Motor neuron (in vitro differentiated cells): ENCODE measurements around the gene HMHB1. TPM values are rescaled to one million over a fixed set of nuclear protein-coding genes. Genes with fewer than 3 reads are reported as not detected.

Experiments used
- ATAC-seq, 8 experiments: fragments of 200-7000 bp; cut with Tn5 transposase; replicated peaks in 6 of 8; 2 replicates each; pipeline ENCODE4 v1.8.0; 2021; ENCODE audit warnings: mild to moderate bottlenecking in 8 of 8, moderate library complexity in 8 of 8
- H3K27ac ChIP-seq, 2 donors: fragments of 250-450 bp; sonication (Bioruptor Pico); 2 replicates each; pipeline ENCODE4 v1.9.0; 2021; ENCODE audit warnings: antibody characterized with exemption in 2 of 2, mild to moderate bottlenecking in 2 of 2, moderate library complexity in 1 of 2
- H3K4me1 ChIP-seq, 2 donors: fragments of 250-450 bp; sonication (Bioruptor Pico); replicated peaks in 1 of 2; 2 replicates each; pipeline ENCODE4 v1.6.1; 2021; ENCODE audit warnings: antibody characterized with exemption in 2 of 2, mild to moderate bottlenecking in 2 of 2, moderate library complexity in 1 of 2
- H3K4me3 ChIP-seq, 5 donors: fragments of 250-450 bp; sonication (Bioruptor Pico); 2 replicates each; pipeline ENCODE4 v1.9.0; 2021; ENCODE audit warnings: antibody characterized with exemption in 5 of 5, mild to moderate bottlenecking in 5 of 5, moderate library complexity in 4 of 5
- WGBS, 10 experiments: fragments of 450-650 bp; shearing (Covaris generic); methylation state at CpG; one replicate each; pipeline ENCODE4 v1.0.0; 2022; 5-methylcytosine and 5-hydroxymethylcytosine counted together
- in situ Hi-C, 9 experiments: fragments of 400-800 bp; cut with MboI; loops; one replicate each; pipeline ENCODE4 v1.15.0; 2021; ENCODE audit warnings: low sequenced_read_pairs in 9 of 9, low pct_unique_long_range_greater_than_20kb in 2 of 9; ENCODE audit not compliant: unreplicated experiment in 9 of 9
- total RNA-seq, 8 experiments: library from RNA; unstranded; fragments of 300-600 nt; gene quantifications; 2 replicates each; pipeline versions ENCODE4 v1.2.3 to v1.2.4, GENCODE V29; 2022

Gene HMHB1
- total RNA-seq, 8 experiments from 2014 or later: not detected

DNA sequence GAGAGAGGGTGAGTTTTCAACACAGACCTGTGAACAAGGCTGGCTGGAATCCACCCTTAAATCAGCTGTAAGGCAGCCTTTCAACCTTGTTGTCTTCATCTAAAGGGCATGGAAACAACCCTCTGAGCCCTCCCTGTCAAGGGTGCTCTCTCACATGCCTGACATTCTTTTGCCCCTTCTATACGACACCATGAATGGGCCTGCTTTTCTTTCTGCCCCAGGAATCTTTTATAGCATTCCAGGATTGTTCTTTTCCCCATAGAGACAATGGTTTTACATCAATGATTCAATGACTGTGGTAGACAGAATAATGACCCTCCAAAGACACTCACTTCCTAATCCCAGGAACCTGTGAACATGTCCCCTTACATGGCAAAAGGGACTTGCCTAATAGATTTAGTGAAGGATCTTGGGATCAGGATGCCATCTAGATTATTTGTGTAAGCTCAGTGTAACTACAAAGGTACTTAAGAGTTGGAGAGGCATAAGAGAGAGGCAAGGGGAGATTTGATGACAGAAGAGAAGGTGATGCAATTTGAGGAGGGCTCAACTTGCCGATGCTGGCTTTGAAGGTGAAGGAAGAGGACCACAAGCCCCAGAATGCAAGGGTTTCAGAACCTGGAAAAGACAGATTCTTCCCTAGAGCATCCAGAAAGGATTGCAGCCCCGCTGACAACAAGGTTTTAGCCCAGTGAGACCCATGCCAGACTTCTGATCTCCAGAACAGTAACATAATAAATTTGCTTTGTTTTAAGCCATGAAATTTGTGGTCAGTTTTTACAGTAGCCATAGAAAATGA lies 29.2 kb upstream of the HMHB1 start:
- peak in 4 of 8 experiments; percentile 25 to 86 (median 64) for ATAC-seq
- in situ Hi-C loops: no loop called here
- Histone ChIP-seq H3K4me3 (no peak overlapping the region), H3K4me1 (peaks cover 4 to 10% of the 10 kb centered on the region in 2 donors), H3K27ac (no peak overlapping the region)
- 40 to 90% (median 51%) methylated on average over 1 to 3 of the region's 3 CpGs; no CpG with 5 or more reads in 2 of the 10 experiments for WGBS, 10 experiments

- Histone ChIP-seq H3K4me3 (no peak overlapping the region), H3K27ac (no peak overlapping the region), H3K4me1 (peaks cover 23 to 33% of the 10 kb centered on the region in 2 donors)
- no peak for ATAC-seq
- in situ Hi-C loops: no loop called here
- 44 to 100% (median 100%) methylated on average over 1 of the region's 1 CpG; no CpG with 5 or more reads in 1 of the 10 experiments for WGBS, 10 experiments
Observed at GRCh38 chr5:143788401-143788800, 23.6 kb upstream of the HMHB1 start.

DNA sequence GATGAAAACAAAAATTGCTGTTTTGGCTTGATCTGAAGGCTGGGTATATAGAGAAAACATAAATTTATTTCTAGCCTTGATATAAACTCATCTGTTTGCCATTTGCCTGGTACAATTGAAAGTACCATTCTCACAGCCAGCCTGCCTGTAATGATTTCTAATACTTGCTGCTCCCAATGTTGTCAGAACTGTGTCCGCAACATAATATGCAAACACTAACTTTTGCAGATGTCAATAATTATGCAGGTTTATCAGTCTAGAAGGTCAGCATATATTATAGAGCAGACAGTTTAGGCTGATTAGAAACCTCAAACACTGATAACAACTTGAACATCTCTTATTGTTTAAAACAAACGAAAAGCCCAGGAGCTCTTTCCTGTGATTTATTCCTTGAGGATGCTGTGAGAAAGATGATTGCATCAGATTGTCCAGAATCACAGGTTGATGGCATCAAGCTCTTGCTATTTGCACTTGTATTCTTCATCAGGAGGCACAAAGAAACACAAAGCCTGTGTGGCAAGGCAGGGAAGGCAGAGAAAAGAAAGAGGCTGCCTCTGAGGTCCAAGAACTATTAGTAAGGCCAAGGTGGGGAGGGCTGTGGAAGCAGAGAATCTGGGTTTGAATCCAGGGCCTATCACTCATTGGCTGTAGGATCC lies 21.4 kb upstream of the HMHB1 start:
- no peak overlapping the region for H3K4me3 ChIP-seq
- peak in 5 of 8 experiments; percentile 64 to 93 (median 84) for ATAC-seq
- H3K4me1 ChIP-seq: peaks cover 26 to 34% of the 10 kb centered on the region in 2 donors
- in situ Hi-C loops: no loop called here
- peak overlapping the region; percentile 31 to 76 for H3K27ac ChIP-seq
- 50 to 100% (median 75%) methylated on average over 1 to 2 of the region's 2 CpGs; no CpG with 5 or more reads in 1 of the 10 experiments for WGBS, 10 experiments

DNA sequence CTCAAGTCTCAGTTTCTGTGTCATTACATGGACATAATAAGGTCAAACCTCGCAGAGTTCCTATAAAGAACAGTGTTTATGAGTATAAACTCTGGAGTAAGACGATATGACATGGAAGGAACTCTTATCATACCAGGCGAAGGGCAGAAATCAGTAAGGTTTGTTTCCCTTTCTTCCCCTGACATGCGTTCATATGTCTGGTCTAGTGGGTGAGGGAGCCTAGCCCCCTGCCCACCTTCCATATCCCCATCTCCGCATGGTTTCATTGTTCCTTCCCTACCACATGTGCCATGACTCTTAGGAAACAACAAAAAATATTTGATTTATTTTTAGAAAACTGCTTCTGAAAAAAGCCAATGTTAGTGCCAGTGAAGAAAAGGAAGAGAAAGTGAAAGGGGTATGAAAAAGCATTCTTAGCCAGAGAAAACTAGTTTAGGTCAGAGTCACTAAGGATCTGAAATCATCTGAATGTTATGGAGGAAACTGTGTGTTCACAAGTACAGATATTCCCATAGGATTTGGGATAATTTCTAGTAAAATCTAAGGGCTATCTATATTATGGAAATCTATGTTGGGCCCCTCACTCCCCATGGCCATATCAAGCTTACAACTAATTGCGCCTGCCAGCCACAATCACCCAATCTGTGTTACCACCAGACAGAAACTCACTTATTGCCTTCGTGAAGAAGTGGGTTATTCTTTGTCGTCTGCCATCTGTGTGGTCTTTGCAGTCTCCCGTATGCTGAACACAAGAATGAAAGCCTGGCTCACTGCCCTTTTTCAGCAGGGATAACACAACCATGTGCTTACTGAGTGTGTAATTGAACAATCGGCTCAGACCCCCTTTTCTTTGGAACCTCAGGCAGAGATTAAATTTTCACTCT lies 19.9 kb upstream of the HMHB1 start:
- peaks cover 26 to 34% of the 10 kb centered on the region in 2 donors for H3K4me1 ChIP-seq
- WGBS, 10 experiments: 55 to 84% (median 68%) methylated on average over 3 to 8 of the region's 10 CpGs; no CpG with 5 or more reads in 1 of the 10 experiments
- no peak overlapping the region for H3K27ac ChIP-seq
- in situ Hi-C loops: no loop called here
- ATAC-seq: peak in 5 of 8 experiments; percentile 20 to 48 (median 32)
- H3K4me3 ChIP-seq: no peak overlapping the region

DNA sequence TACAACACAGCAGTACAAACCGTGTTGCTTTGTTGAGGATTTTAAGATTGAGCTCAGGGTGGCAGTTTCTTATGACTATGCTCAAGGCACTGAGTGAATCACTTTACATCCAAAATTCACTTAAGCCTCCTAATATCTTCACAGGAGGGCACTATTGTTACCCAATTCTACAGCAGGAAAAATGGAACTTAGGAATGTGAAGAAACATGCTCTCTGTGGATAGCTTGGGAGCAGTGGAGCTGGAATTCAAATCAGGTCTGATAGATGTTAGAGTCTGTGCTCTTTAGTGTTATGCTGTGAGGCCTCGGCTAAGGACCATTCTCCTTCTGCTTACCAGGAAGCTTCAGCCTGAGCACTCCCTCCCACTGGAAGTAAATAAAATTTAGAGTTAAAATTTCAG lies 18.7 kb upstream of the HMHB1 start:
- ATAC-seq: no peak
- Histone ChIP-seq H3K4me1 (peaks cover 26 to 34% of the 10 kb centered on the region in 2 donors), H3K27ac (no peak overlapping the region), H3K4me3 (no peak overlapping the region)
- in situ Hi-C loops: no loop called here
- 71 to 92% (median 85%) methylated on average over 1 to 2 of the region's 2 CpGs; no CpG with 5 or more reads in 4 of the 10 experiments for WGBS, 10 experiments

- no peak for ATAC-seq
- WGBS, 10 experiments: 18 to 100% (median 68%) methylated on average over 1 to 4 of the region's 4 CpGs; no CpG with 5 or more reads in 2 of the 10 experiments
- Histone ChIP-seq H3K27ac (no peak overlapping the region), H3K4me1 (peaks cover 21 to 24% of the 10 kb centered on the region in 2 donors), H3K4me3 (no peak overlapping the region)
- in situ Hi-C loops: no loop called here
Observed at GRCh38 chr5:143796125-143796524, 15.8 kb upstream of the HMHB1 start.

- Histone ChIP-seq H3K4me1 (peaks cover 17 to 19% of the 10 kb centered on the region in 2 donors), H3K4me3 (no peak overlapping the region), H3K27ac (no peak overlapping the region)
- 86 to 100% (median 94%) methylated on average over 1 to 5 of the region's 5 CpGs; no CpG with 5 or more reads in 4 of the 10 experiments for WGBS, 10 experiments
- in situ Hi-C loops: no loop called here
- ATAC-seq: no peak
Observed at GRCh38 chr5:143796753-143797152, 15.2 kb upstream of the HMHB1 start.

GRCh38 chr5:143800715-143801114 lies 11.2 kb upstream of the HMHB1 start:
- in situ Hi-C loops: no loop called here
- H3K4me3 ChIP-seq: no peak overlapping the region

GRCh38 chr5:143801252-143801939 lies 10.6 kb upstream of the HMHB1 start:
- in situ Hi-C loops: no loop called here
- no peak for ATAC-seq
- Histone ChIP-seq H3K4me3 (no peak overlapping the region), H3K4me1 (no peaks in the 10 kb centered on the region), H3K27ac (no peak overlapping the region)
- 63 to 100% (median 100%) methylated on average over 1 to 4 of the region's 6 CpGs; no CpG with 5 or more reads in 4 of the 10 experiments for WGBS, 10 experiments

More at GRCh38 chr5:143800715-143801114, 11.2 kb upstream of the HMHB1 start:
- WGBS, 10 experiments: 0 to 100% (median 69%) methylated on average over 1 to 2 of the region's 2 CpGs; no CpG with 5 or more reads in 2 of the 10 experiments
- Histone ChIP-seq H3K27ac (no peak overlapping the region), H3K4me1 (no peaks in the 10 kb centered on the region)
- no peak for ATAC-seq

DNA sequence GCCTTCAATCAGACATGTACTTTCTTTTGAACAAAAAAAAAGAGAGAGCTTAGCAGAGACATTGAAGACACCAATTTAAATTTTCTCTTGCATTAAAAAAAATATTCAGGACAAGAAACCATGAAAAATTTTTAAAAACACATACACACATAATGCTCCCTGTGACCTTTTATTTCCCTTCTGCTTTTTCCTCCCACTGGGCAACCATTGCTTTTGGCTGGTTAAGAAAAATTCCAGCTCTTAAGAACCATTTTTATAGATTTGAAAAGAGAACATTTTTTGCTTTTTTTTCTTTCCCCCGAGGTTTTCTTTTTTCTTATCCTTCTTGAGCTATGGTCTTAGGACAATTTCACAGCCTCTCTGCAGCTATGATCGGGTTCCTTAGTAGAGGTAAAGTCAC lies 6.1 kb upstream of the HMHB1 start:
- ATAC-seq: no peak
- peaks cover 0 to 4% of the 10 kb centered on the region in 2 donors for H3K4me1 ChIP-seq
- in situ Hi-C loops: no loop called here
- H3K27ac ChIP-seq: no peak overlapping the region
- 40 to 90% (median 80%) methylated on average over 2 of the region's 2 CpGs; no CpG with 5 or more reads in 1 of the 10 experiments for WGBS, 10 experiments
- H3K4me3 ChIP-seq: no peak overlapping the region

DNA sequence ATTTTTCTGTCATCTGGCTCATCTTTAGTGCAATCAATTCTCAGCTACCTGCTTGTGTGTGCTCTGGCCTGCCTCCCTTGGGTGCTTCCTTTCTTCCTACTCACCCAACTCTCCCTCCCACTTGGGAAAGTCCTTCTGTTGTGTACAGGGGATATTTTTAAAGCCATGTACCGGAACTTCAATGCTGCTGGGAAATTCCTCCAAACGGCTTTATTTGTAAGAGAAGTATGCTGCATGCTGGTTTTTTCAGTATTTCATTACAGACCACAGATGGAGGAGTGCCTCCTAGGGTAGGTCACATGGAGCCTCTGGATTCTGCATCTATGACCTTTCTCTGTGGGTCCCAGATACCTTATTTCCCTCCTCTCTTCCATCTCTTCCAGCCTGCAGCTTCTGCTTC lies 5.4 kb upstream of the HMHB1 start:
- ATAC-seq: no peak
- in situ Hi-C loops: no loop called here
- no peak overlapping the region for H3K4me3 ChIP-seq
- H3K27ac ChIP-seq: no peak overlapping the region
- WGBS, 10 experiments: 60 to 100% (median 75%) methylated on average over 1 to 2 of the region's 2 CpGs; no CpG with 5 or more reads in 4 of the 10 experiments
- H3K4me1 ChIP-seq: peaks cover 0 to 4% of the 10 kb centered on the region in 2 donors

- H3K4me3 ChIP-seq: no peak overlapping the region
- no peak for ATAC-seq
- H3K27ac ChIP-seq: no peak overlapping the region
- in situ Hi-C loops: no loop called here
- peaks cover 0 to 4% of the 10 kb centered on the region in 2 donors for H3K4me1 ChIP-seq
- 60 to 100% (median 88%) methylated on average over 1 of the region's 1 CpG; no CpG with 5 or more reads in 5 of the 10 experiments for WGBS, 10 experiments
Observed at GRCh38 chr5:143807401-143807800, 4.6 kb upstream of the HMHB1 start.
